GM12874 (cell line): ENCODE measurements around the gene SNX9.

Source experiments
- TF ChIP-seq, protein P1 (sequence below): IDR thresholded peaks from 2 replicates; pipeline ENCODE4 v1.5.1; 2011; ENCODE audit warnings: low read depth, mild to moderate bottlenecking, control low read depth, low read length, moderate library complexity; ENCODE audit not compliant: insufficient read depth

Gene SNX9

DNA sequence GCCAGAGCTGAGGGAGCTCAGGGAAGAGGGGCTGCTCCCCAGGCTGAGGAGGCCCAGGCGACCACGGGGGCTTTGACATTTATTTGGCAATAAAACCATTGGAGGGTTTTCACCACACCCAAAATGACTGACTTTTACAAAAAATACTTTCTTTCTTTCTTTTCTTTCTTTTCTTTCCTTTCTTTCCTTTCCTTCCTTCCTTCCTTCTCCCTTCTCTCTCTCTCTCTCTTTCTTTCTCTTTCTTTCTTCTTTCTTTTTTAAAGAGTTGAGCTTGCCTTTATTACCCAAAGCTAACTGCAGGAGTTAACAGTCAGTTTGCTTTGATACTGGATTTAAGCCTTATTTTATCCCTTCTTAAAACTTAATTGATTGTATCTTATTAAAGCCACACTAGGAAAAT is 17.2 kb downstream of the SNX9 start:
- TF ChIP-seq, protein P1, sequence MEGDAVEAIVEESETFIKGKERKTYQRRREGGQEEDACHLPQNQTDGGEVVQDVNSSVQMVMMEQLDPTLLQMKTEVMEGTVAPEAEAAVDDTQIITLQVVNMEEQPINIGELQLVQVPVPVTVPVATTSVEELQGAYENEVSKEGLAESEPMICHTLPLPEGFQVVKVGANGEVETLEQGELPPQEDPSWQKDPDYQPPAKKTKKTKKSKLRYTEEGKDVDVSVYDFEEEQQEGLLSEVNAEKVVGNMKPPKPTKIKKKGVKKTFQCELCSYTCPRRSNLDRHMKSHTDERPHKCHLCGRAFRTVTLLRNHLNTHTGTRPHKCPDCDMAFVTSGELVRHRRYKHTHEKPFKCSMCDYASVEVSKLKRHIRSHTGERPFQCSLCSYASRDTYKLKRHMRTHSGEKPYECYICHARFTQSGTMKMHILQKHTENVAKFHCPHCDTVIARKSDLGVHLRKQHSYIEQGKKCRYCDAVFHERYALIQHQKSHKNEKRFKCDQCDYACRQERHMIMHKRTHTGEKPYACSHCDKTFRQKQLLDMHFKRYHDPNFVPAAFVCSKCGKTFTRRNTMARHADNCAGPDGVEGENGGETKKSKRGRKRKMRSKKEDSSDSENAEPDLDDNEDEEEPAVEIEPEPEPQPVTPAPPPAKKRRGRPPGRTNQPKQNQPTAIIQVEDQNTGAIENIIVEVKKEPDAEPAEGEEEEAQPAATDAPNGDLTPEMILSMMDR, result no peak

DNA sequence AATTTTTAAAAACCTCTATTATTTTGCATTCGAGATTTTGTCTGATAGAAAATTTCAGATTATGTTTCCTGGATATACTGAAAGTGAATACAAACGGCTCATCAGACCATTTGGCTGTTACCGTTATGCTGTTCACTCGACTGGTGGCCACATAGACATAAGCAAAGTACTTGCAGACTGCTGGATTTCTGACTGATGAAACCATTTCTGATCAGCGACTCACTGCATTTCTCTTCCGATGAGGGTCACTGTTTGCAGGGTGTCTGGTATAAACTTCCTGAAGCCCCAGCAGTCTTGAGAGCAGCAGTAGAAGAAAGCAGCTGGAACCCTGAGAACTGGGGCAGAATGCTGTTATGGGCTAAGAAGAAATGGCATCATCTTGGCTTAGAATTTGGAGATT is 17.7 kb downstream of the SNX9 start:
- TF ChIP-seq, protein P1, result no peak

DNA sequence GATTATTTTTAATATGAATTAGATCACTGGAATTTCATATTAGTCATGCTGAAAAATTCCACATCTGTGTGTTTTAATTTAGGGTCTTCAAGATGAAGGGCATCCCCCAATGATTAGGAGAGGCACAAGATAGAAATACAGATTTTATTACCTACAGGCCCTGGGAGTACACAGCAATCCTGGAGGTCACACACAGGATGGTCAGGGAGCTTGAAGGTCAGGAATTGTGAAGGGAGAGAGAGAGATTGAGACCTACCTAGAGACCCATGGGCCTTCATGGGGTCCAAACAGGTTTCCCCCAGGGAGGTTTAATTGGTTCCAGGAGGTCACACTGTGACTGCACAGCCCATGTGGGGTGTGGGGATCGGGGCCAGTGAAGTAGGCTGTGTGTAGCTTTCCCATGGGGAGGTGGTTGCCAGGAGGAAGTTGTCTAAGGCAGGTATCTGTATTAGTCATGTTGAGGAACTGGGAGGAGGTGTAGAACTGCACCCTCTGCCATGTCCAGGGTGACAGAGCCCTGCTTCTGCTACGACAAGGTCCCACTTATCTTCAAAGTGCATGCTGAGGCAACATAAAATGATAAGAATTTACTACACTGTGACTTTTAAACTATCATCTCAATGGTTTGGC is 18.3 kb downstream of the SNX9 start:
- TF ChIP-seq, protein P1, result no peak

DNA sequence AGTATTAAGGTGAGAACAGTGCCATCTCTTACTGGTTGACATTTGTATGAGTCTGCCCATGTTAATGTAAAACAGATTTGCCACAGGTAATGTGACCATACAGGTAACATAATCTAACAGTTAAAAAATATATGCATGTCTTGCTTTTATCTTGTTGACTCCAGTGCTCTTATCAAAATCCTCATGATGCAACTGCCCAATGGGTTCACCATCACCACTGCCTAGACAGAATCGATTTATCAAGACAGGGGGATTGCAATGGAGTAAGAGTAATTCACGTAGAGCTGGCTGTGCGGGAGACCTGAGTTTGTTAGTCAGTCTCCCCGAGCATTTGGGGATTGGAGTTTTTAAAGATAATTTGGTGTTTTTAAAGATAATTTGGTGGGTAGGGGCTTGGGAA is 19.2 kb downstream of the SNX9 start:
- TF ChIP-seq, protein P1, result no peak

DNA sequence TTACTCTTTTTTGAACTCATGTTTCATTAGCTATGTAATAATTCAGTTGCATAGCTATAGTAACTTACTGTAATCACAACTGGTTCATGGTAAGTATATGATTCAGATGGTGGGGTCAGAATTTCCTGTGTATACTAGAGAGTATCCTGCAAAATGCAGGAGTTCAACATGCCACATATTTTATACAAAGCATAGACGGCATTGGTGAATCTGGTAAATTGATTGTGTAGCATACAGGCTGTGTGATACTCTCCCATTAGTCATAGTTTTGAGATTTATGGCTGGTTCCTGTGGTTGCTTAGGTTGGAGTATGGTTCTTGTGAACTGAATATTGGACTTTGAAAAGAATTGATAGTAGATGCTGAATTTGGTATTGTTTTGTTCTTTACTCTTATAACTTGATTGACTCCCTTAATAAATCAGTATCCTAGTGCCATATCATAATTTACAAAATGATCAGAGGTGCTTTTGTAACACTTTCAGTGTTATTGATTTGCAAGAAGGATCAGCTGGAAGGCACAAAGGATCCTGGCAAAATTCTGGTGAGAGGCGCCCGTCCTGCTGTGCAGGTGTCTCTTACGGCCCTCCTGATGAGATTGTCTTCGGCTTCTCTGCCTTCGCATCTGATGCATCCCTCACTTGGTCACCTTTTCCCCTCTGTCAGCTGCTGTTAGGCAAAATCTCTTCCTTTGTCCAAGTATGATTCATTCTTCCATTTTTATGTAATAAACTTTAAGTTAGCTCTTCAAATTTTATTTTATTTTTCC is 22.6 kb downstream of the SNX9 start:
- TF ChIP-seq, protein P1, result no peak

DNA sequence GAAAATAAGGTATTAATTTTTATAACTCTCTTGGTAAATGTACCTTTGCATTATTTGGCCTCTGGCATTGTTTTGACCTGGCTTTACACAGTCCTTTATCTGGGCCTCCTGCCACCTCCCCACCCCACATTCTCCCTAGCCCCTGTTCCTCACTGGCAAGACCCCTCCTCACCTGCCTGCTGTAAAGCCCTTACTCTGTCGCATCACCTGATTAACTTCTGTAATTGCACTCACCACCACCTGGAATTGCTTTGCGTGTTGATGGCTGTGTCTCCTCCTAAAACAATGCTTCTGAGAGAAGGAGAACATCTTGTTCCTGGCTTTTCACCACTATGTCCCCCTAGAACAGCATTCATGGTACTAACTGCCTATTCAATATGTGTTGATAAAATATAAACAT is 24.8 kb downstream of the SNX9 start:
- TF ChIP-seq, protein P1, result no peak

DNA sequence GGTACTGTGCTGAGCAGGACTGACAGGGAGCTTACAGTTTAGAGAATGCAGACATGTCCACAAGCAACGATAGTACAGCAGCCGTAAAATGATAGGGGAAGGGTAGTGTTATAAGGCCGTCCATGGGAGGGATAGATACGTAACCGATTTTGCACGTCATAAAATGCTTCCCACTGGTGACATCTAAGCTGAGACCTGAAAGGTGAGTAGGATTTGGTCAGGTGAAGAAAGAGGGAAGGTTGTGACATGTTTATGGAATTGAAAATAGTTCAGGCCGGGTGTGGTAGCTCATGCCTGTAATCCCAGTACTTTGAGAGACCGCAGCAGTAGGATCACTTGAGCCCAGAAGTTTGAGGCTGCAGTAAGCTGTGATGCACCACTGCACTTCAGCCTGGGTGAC is 25.6 kb downstream of the SNX9 start:
- TF ChIP-seq, protein P1, result no peak
